Gastroesophageal sphincter (tissue), 3 donors: ENCODE measurements around the gene ATP9B.

ENCODE experiments used
- POLR2A ChIP-seq, 2 donors: fragments of 450-650 bp; IDR thresholded peaks; one replicate each; pipeline ENCODE4 v1.6.1; 2017; ENCODE audit warnings: antibody characterized with exemption in 2 of 2, mild to moderate bottlenecking in 2 of 2, moderate library complexity in 1 of 2
- POLR2AphosphoS5 ChIP-seq: sonication (generic); formaldehyde crosslinking; IDR thresholded peaks from one replicate; pipeline ENCODE4 v1.6.1; 2017; ENCODE audit warnings: antibody characterized with exemption
- TF ChIP-seq, protein P1 (sequence below), 4 experiments: fragments of 200-600 bp in 2 of 4; fragments of 450-650 bp in 2 of 4; sonication (generic) in 1 of 4; IDR thresholded peaks; one replicate each; pipeline ENCODE4 v1.5.1; 2017 to 2019; ENCODE audit warnings: antibody characterized with exemption in 4 of 4, mild to moderate bottlenecking in 2 of 4, moderate library complexity in 2 of 4

DNA sequence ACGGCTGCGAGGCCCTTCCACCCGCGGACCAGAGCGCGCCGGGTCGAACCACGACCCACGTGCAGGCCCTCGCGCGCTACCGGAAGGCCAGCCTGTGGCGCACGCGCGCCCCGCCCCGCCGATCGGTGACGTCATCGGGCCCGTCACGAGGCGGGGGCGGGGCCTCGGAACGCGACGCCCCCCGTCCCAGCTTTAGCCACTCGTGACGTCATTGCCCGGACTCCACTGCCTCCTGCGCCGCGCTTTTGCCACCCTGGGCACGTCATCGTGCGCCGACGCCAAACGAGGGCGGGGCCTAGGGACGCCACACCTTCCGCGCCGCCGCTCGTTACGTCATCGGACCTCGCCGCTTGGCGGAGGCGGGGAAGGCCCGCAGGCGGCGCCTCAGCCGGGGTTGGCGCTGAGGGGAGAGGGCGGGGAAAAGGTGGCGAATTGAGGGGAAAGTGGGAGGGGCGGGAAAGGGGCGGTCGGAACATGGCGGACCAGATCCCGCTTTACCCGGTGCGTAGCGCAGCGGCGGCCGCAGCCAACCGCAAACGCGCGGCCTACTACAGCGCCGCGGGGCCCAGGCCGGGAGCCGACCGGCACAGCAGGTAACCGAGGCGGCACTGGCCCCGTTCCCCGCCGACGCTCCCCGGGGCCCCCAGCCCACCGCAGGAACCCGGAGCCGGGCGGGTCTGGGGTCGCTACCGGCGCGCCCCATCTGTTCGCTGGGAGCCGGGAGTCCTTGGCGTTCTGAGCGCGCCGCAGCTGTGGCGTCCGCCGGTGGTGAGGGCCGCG is at the start of gene ATP9B:
- peak; percentile 83 to 87 for TF ChIP-seq POLR2A (IDR thresholded peaks at IDR 0.05)
- peak; percentile 78 for TF ChIP-seq POLR2AphosphoS5
- TF ChIP-seq, protein P1, sequence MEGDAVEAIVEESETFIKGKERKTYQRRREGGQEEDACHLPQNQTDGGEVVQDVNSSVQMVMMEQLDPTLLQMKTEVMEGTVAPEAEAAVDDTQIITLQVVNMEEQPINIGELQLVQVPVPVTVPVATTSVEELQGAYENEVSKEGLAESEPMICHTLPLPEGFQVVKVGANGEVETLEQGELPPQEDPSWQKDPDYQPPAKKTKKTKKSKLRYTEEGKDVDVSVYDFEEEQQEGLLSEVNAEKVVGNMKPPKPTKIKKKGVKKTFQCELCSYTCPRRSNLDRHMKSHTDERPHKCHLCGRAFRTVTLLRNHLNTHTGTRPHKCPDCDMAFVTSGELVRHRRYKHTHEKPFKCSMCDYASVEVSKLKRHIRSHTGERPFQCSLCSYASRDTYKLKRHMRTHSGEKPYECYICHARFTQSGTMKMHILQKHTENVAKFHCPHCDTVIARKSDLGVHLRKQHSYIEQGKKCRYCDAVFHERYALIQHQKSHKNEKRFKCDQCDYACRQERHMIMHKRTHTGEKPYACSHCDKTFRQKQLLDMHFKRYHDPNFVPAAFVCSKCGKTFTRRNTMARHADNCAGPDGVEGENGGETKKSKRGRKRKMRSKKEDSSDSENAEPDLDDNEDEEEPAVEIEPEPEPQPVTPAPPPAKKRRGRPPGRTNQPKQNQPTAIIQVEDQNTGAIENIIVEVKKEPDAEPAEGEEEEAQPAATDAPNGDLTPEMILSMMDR (IDR thresholded peaks at IDR 0.05): peak in 1 of 4 experiments; percentile 41
